ENCODE measurements around the gene HRH1.

- TF ChIP-seq CTCF (tag by site-specific recombination; IDR thresholded peaks at IDR 0.05) (no peak), ZNF600 (tag by site-specific recombination; IDR thresholded peaks at IDR 0.05) (no peak), ZNF16 (tag by site-specific recombination; IDR thresholded peaks at IDR 0.05; ENCODE audit: low read depth) (no peak), ZNF114 (tag by site-specific recombination; IDR thresholded peaks at IDR 0.05) (no peak), ZNF530 (tag by site-specific recombination; IDR thresholded peaks at IDR 0.05; ENCODE audit: low read depth) (no peak), ZNF670 (tag by site-specific recombination; IDR thresholded peaks at IDR 0.05; ENCODE audit: low read depth) (no peak), ZNF19 (tag by site-specific recombination; IDR thresholded peaks at IDR 0.05; ENCODE audit: low read depth) (no peak), ZNF658 (tag by site-specific recombination; IDR thresholded peaks at IDR 0.05) (no peak), KLF1 (tag by site-specific recombination; IDR thresholded peaks at IDR 0.05) (no peak), ZNF664 (tag by site-specific recombination; IDR thresholded peaks at IDR 0.05) (no peak)
These were observed 71.7 kb downstream of the HRH1 start for GRCh38 chr3:11226042-11226370.

Data from HEK293 (cell line).